ENCODE data around the gene EFNA5. TPM values are rescaled to one million over a fixed set of nuclear protein-coding genes. Genes with fewer than 3 reads are reported as not detected.
A peak's percentile ranks its signal among the peaks of the same experiment; 100 is the strongest.

The EFNA5 gene
- total RNA-seq, 5 donors from 2014 or later (not counting 1 experiment from before 2014, with no cell fraction given), result 0.06 to 2.6 (median 0.21) TPM; not detected in 1

DNA sequence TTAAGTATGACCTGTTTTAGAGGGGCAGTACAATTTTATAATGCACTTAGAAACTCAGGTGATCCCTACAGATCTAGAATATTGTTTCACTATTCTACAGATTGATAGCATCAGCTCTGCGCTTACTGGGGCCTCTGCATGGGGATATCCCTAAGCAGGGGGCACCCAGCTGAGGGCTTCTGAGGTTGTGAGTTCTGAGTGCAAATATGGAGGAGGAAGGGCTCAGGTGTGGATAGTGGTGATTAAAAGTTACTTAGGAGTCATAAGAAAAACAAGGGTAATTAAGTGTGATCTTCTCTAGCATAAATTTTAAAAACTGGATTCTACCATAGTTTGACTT is 274.4 kb downstream of the EFNA5 start:
- ATAC-seq (replicated peaks in 1 of 4) (no peak), DNase-seq (no peak)
- no peaks in the 10 kb centered on the region for H3K9me3 ChIP-seq
- Mint-ChIP-seq H3K9me3 (no peaks in the 10 kb centered on the region), H3K4me3 (no peak overlapping the region), H3K27ac (no peak overlapping the region), H3K36me3 (no peaks in the 10 kb centered on the region), H3K4me1 (peaks cover 0 to 2% (median 0%) of the 10 kb centered on the region in 3 donors), H3K27me3 (peaks cover 4 to 13% of the 10 kb centered on the region in 2 donors)
- H3K4me3 ChIP-seq (ENCODE audit: control insufficient read depth in 1 of 2, extremely low read depth in 1 of 2, low read length in 1 of 2), result no peak overlapping the region
- ChIA-PET POLR2A (no interaction called here), CTCF (no interaction called here)
- no peaks in the 10 kb centered on the region for H3K36me3 ChIP-seq (ENCODE audit: control insufficient read depth in 2 of 2, extremely low read depth in 1 of 2, insufficient read depth in 1 of 2, low read length in 1 of 2)
- WGBS (ENCODE audit: insufficient coverage), result no CpG with 5 or more reads among the region's 1 CpG
- no peak overlapping the region for H3K27ac ChIP-seq (ENCODE audit: low read length)
- H3K27me3 ChIP-seq (replicated peaks in 1 of 2; ENCODE audit: control insufficient read depth in 2 of 2, extremely low read depth in 1 of 2, insufficient read depth in 2 of 2, low read length in 1 of 2), result no peaks in the 10 kb centered on the region
- no peaks in the 10 kb centered on the region for H3K4me1 ChIP-seq (ENCODE audit: control insufficient read depth in 1 of 2, extremely low read depth in 1 of 2, insufficient read depth in 2 of 2, low read length in 2 of 2)

- Histone ChIP-seq H3K4me1 (ENCODE audit: control insufficient read depth in 1 of 2, extremely low read depth in 1 of 2, insufficient read depth in 2 of 2, low read length in 2 of 2) (no peaks in the 10 kb centered on the region), H3K36me3 (ENCODE audit: control insufficient read depth in 2 of 2, extremely low read depth in 1 of 2, insufficient read depth in 1 of 2, low read length in 1 of 2) (no peaks in the 10 kb centered on the region), H3K4me3 (ENCODE audit: control insufficient read depth in 1 of 2, extremely low read depth in 1 of 2, low read length in 1 of 2) (no peak overlapping the region), H3K27ac (ENCODE audit: low read length) (no peak overlapping the region), H3K9me3 (no peaks in the 10 kb centered on the region), H3K27me3 (replicated peaks in 1 of 2; ENCODE audit: control insufficient read depth in 2 of 2, extremely low read depth in 1 of 2, insufficient read depth in 2 of 2, low read length in 1 of 2) (no peaks in the 10 kb centered on the region)
- H3K9me3 Mint-ChIP-seq, result no peaks in the 10 kb centered on the region
- ChIA-PET CTCF (no interaction called here), POLR2A (no interaction called here)
- no peaks in the 10 kb centered on the region for H3K36me3 Mint-ChIP-seq
- no peak overlapping the region for H3K4me3 Mint-ChIP-seq
- peaks cover 0 to 2% (median 0%) of the 10 kb centered on the region in 3 donors for H3K4me1 Mint-ChIP-seq
- ATAC-seq (replicated peaks in 1 of 4), result no peak
- no CpG with 5 or more reads among the region's 5 CpGs for WGBS (ENCODE audit: insufficient coverage)
- DNase-seq, result no peak
- peaks cover 4 to 13% of the 10 kb centered on the region in 2 donors for H3K27me3 Mint-ChIP-seq
- H3K27ac Mint-ChIP-seq, result no peak overlapping the region
These were observed 274.9 kb downstream of the EFNA5 start for GRCh38 chr5:107395632-107396350.

- no peaks in the 10 kb centered on the region for H3K36me3 ChIP-seq (ENCODE audit: control insufficient read depth in 2 of 2, extremely low read depth in 1 of 2, insufficient read depth in 1 of 2, low read length in 1 of 2)
These were observed 276.9 kb downstream of the EFNA5 start for GRCh38 chr5:107393851-107394250.

DNA sequence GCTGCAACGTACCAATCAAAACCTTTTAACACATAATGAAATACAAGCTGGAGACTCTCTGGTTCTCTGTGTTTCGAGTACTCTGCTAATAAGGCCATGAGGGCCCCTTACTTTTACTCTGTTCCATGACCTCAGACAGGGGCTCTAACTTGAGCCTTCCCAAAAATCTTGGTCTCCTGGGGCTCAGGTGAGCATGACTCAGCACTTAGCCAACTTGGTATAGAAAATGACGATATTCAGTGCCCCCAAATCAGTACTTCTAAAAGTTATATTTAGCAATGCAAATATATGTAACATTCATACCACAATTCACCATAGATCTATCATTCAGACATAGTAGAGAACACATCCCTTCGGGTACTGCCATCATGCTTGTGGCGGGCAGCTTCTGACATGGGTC is 278.9 kb downstream of the EFNA5 start:
- ChIA-PET CTCF (interaction anchor here in 1 of 2 donors (0.6 kb wide), 1 partner anchor 34 kb away, joined by 3 read pairs; no protein-coding TSS in a partner anchor), POLR2A (no interaction called here)
- ATAC-seq (replicated peaks in 1 of 4) (no peak), DNase-seq (no peak)
- no peak overlapping the region for H3K27ac ChIP-seq (ENCODE audit: low read length)
- peaks cover 10 to 16% of the 10 kb centered on the region in 2 experiments for H3K4me1 ChIP-seq (ENCODE audit: control insufficient read depth in 1 of 2, extremely low read depth in 1 of 2, insufficient read depth in 2 of 2, low read length in 2 of 2)
- H3K27ac Mint-ChIP-seq, result no peak overlapping the region
- 92% methylated on average over 2 of the region's 5 CpGs for WGBS (ENCODE audit: insufficient coverage)
- H3K36me3 ChIP-seq (ENCODE audit: control insufficient read depth in 2 of 2, extremely low read depth in 1 of 2, insufficient read depth in 1 of 2, low read length in 1 of 2), result no peaks in the 10 kb centered on the region
- no peaks in the 10 kb centered on the region for H3K36me3 Mint-ChIP-seq
- H3K4me3 Mint-ChIP-seq, result no peak overlapping the region
- H3K9me3 Mint-ChIP-seq, result no peaks in the 10 kb centered on the region
- H3K9me3 ChIP-seq, result no peaks in the 10 kb centered on the region
- H3K4me3 ChIP-seq (ENCODE audit: control insufficient read depth in 1 of 2, extremely low read depth in 1 of 2, low read length in 1 of 2), result no peak overlapping the region
- H3K27me3 Mint-ChIP-seq, result peaks cover 0 to 4% of the 10 kb centered on the region in 2 donors
- H3K27me3 ChIP-seq (replicated peaks in 1 of 2; ENCODE audit: control insufficient read depth in 2 of 2, extremely low read depth in 1 of 2, insufficient read depth in 2 of 2, low read length in 1 of 2), result no peaks in the 10 kb centered on the region
- peaks cover 23 to 28% (median 28%) of the 10 kb centered on the region in 3 donors for H3K4me1 Mint-ChIP-seq

More at GRCh38 chr5:107393851-107394250, 276.9 kb downstream of the EFNA5 start:
- H3K4me3 Mint-ChIP-seq, result no peak overlapping the region
- H3K27ac Mint-ChIP-seq, result no peak overlapping the region
- CTCF ChIA-PET, result no interaction called here
- no CpG with 5 or more reads among the region's 2 CpGs for WGBS (ENCODE audit: insufficient coverage)
- H3K4me1 Mint-ChIP-seq, result peaks cover 11 to 12% (median 12%) of the 10 kb centered on the region in 3 donors
- no peak for DNase-seq
- H3K9me3 ChIP-seq, result no peaks in the 10 kb centered on the region
- H3K27me3 Mint-ChIP-seq, result peaks cover 4 to 10% of the 10 kb centered on the region in 2 donors
- peaks cover 4 to 5% of the 10 kb centered on the region in 2 experiments for H3K4me1 ChIP-seq (ENCODE audit: control insufficient read depth in 1 of 2, extremely low read depth in 1 of 2, insufficient read depth in 2 of 2, low read length in 2 of 2)
- POLR2A ChIA-PET, result no interaction called here
- no peaks in the 10 kb centered on the region for H3K27me3 ChIP-seq (replicated peaks in 1 of 2; ENCODE audit: control insufficient read depth in 2 of 2, extremely low read depth in 1 of 2, insufficient read depth in 2 of 2, low read length in 1 of 2)
- ATAC-seq (replicated peaks in 1 of 4), result no peak
- H3K27ac ChIP-seq (ENCODE audit: low read length), result no peak overlapping the region
- no peaks in the 10 kb centered on the region for H3K36me3 Mint-ChIP-seq
- no peaks in the 10 kb centered on the region for H3K9me3 Mint-ChIP-seq
- no peak overlapping the region for H3K4me3 ChIP-seq (ENCODE audit: control insufficient read depth in 1 of 2, extremely low read depth in 1 of 2, low read length in 1 of 2)

DNA sequence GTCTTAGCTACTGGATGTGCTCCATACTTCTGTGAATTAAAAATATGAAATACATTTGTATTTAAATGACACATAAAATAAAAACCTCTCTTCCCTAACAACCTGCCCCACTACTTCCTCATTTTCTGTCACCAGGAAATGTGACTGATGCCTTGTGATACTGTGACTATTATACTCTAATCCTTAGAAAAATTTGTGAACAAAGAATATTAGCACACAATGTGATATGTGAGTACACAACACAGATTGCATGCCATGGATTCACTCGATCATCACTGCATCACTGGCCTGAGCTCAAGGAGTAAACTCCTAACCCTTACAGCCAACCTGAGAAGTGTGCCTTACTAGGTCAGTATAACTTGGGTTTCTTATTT is 281.0 kb downstream of the EFNA5 start:
- H3K4me1 Mint-ChIP-seq, result peaks cover 23 to 28% (median 27%) of the 10 kb centered on the region in 3 donors
- Histone ChIP-seq H3K4me1 (ENCODE audit: control insufficient read depth in 1 of 2, extremely low read depth in 1 of 2, insufficient read depth in 2 of 2, low read length in 2 of 2) (peaks cover 10 to 16% of the 10 kb centered on the region in 2 experiments), H3K27ac (ENCODE audit: low read length) (no peak overlapping the region), H3K9me3 (no peaks in the 10 kb centered on the region), H3K36me3 (ENCODE audit: control insufficient read depth in 2 of 2, extremely low read depth in 1 of 2, insufficient read depth in 1 of 2, low read length in 1 of 2) (no peaks in the 10 kb centered on the region), H3K27me3 (replicated peaks in 1 of 2; ENCODE audit: control insufficient read depth in 2 of 2, extremely low read depth in 1 of 2, insufficient read depth in 2 of 2, low read length in 1 of 2) (no peaks in the 10 kb centered on the region), H3K4me3 (ENCODE audit: control insufficient read depth in 1 of 2, extremely low read depth in 1 of 2, low read length in 1 of 2) (no peak overlapping the region)
- ChIA-PET POLR2A (interaction anchor here in 1 of 2 donors (0.5 kb wide), 1 partner anchor 29 kb away, joined by 4 read pairs; no protein-coding TSS in a partner anchor), CTCF (no interaction called here)
- H3K27me3 Mint-ChIP-seq, result no peaks in the 10 kb centered on the region
- no peaks in the 10 kb centered on the region for H3K9me3 Mint-ChIP-seq
- no peak overlapping the region for H3K27ac Mint-ChIP-seq
- ATAC-seq (replicated peaks in 1 of 4) (no peak), DNase-seq (no peak)
- no peak overlapping the region for H3K4me3 Mint-ChIP-seq
- no CpG with 5 or more reads among the region's 1 CpG for WGBS (ENCODE audit: insufficient coverage)
- no peaks in the 10 kb centered on the region for H3K36me3 Mint-ChIP-seq

DNA sequence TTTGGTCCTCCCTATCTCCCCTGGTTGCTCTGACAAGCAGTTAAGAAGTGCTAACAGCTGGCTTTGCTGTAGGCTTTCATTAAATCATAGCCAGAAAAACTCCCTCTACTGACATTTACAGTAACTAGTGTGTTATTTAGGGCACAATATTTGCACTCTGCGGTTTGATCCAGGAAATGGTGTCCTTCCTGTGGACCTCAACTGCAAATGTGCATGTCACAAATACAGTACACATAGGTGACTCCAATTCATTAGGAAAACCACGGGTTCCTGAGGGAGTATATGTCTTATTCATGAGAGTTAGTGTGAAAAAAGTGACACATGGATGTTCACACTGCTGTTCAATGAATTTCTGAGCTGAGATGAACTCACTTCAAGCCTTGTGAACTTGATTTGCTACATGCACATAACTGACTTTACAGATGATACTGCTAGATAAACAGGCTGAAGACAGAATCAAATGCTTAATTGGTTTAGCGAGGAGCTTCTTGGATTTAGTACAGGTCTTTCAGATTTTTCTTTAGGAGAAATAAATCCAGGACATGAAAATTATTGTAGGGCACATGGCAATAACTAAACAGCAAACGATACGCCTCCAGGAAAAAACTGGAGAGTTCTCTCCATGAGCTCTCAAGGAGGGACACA is 281.5 kb downstream of the EFNA5 start:
- Mint-ChIP-seq H3K9me3 (no peaks in the 10 kb centered on the region), H3K27ac (no peak overlapping the region), H3K4me3 (peak overlapping the region in 1 of 3 donors; percentile 31), H3K27me3 (no peaks in the 10 kb centered on the region), H3K36me3 (no peaks in the 10 kb centered on the region), H3K4me1 (peaks cover 23 to 28% (median 27%) of the 10 kb centered on the region in 3 donors)
- ChIA-PET POLR2A (interaction anchor here in 1 of 2 donors (0.5 kb wide), 1 partner anchor 29 kb away, joined by 4 read pairs; no protein-coding TSS in a partner anchor), CTCF (no interaction called here)
- DNase-seq, result peak in 10 of 35 experiments; percentile 1 to 54 (median 6)
- Histone ChIP-seq H3K36me3 (ENCODE audit: control insufficient read depth in 2 of 2, extremely low read depth in 1 of 2, insufficient read depth in 1 of 2, low read length in 1 of 2) (no peaks in the 10 kb centered on the region), H3K4me1 (ENCODE audit: control insufficient read depth in 1 of 2, extremely low read depth in 1 of 2, insufficient read depth in 2 of 2, low read length in 2 of 2) (peaks cover 10 to 16% of the 10 kb centered on the region in 2 experiments), H3K9me3 (no peaks in the 10 kb centered on the region), H3K27me3 (replicated peaks in 1 of 2; ENCODE audit: control insufficient read depth in 2 of 2, extremely low read depth in 1 of 2, insufficient read depth in 2 of 2, low read length in 1 of 2) (no peaks in the 10 kb centered on the region), H3K27ac (ENCODE audit: low read length) (peak overlapping the region; percentile 40), H3K4me3 (ENCODE audit: control insufficient read depth in 1 of 2, extremely low read depth in 1 of 2, low read length in 1 of 2) (no peak overlapping the region)
- 17% methylated on average over 1 of the region's 5 CpGs for WGBS (ENCODE audit: insufficient coverage)
- ATAC-seq (replicated peaks in 1 of 4), result peak in 3 of 4 experiments; percentile 27 to 64 (median 40)
